ENCODE measurements around the gene NAA25.

The NAA25 gene

DNA sequence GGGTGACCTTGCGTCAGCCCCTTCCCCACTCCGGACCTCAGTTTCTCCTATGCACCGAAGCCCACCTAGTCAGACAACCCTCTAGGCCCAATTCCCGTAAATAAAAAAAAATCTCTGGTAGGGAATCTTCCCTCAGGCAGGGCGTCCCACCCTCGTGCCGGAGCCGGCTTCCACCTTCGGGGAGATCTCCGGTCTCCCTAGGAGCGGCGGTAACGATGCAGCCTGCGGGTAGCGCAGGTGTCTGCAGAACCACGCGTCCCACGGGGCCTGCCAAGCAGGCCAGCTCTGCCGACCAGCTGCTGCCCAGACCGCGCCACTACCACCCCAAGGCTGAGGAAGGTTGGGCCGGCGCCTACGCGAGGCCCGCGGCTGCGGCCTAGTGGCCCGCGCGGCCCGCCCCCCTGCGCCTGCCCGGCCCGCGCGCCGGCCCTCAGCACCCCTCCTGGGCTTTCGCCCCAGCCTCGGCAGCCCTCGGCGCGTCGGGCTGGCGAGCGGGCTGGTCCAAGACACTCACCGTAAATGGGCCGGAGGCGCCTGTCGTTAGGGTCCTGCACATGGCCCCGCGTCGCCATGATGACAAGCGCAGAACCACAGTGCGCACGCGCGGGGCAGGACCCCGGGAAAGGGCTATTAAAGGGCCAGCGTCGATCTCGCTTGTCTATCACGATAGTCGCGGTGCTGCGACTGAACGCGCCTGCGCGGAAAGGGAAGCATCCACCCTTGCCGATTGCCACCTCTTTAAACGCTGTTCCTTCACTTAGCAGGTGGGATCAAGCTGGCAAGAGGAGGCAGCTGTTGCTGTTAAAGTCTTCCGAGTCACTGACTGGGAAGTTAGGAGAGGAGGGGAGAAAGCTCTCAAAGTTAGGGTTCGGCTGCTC is at the start of gene NAA25:
NAA25 (minus strand) TSS at position 582 of the 878 bp plus-strand sequence; CDS start at position 572, 10 bp downstream.
- no peaks in the 10 kb centered on the region for H3K27me3 ChIP-seq (ENCODE audit: control insufficient read depth, insufficient read depth, low read length)
- H3K9ac ChIP-seq (ENCODE audit: low read length), result peak within 1 kb of the TSS; percentile 95
- peaks cover 16% of the 10 kb centered on the region for H3K36me3 ChIP-seq (ENCODE audit: control insufficient read depth, insufficient read depth, low read length)
- H3K4me3 ChIP-seq (ENCODE audit: low read depth, low read length), result peak within 1 kb of the TSS; percentile 79
- peaks cover 45% of the 10 kb centered on the region for H3K4me1 ChIP-seq (ENCODE audit: control insufficient read depth, insufficient read depth, low read length)
- H3K9me3 ChIP-seq (ENCODE audit: control insufficient read depth, insufficient read depth, low read depth, low read length), result no peaks in the 10 kb centered on the region
- H3K27ac ChIP-seq (ENCODE audit: low read depth, low read length), result peak within 1 kb of the TSS; percentile 92

DNA sequence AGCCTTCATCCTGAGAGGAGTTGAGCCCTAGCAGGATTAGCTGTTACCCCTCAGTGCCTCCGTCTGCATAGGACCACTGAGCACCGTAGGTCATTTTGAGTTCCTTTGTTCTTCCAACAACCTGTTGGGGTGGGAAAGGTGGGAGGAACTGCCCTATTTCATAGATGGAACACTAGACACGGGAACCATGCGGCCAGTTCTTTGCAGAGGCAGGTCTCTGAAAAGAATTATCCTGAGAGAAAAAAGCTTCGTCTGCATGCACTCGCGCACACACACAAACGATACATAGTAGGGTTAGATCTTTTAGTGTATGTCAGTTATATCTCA is 45.3 kb upstream of the NAA25 start:
- no peak overlapping the region for H3K9ac ChIP-seq (ENCODE audit: low read length)
- H3K4me1 ChIP-seq (ENCODE audit: control insufficient read depth, insufficient read depth, low read length), result no peaks in the 10 kb centered on the region
- H3K9me3 ChIP-seq (ENCODE audit: control insufficient read depth, insufficient read depth, low read depth, low read length), result peaks cover 11% of the 10 kb centered on the region
- no peak overlapping the region for H3K4me3 ChIP-seq (ENCODE audit: low read depth, low read length)
- no peak overlapping the region for H3K27ac ChIP-seq (ENCODE audit: low read depth, low read length)
- peaks cover 59% of the 10 kb centered on the region for H3K36me3 ChIP-seq (ENCODE audit: control insufficient read depth, insufficient read depth, low read length)
- no peaks in the 10 kb centered on the region for H3K27me3 ChIP-seq (ENCODE audit: control insufficient read depth, insufficient read depth, low read length)

DNA sequence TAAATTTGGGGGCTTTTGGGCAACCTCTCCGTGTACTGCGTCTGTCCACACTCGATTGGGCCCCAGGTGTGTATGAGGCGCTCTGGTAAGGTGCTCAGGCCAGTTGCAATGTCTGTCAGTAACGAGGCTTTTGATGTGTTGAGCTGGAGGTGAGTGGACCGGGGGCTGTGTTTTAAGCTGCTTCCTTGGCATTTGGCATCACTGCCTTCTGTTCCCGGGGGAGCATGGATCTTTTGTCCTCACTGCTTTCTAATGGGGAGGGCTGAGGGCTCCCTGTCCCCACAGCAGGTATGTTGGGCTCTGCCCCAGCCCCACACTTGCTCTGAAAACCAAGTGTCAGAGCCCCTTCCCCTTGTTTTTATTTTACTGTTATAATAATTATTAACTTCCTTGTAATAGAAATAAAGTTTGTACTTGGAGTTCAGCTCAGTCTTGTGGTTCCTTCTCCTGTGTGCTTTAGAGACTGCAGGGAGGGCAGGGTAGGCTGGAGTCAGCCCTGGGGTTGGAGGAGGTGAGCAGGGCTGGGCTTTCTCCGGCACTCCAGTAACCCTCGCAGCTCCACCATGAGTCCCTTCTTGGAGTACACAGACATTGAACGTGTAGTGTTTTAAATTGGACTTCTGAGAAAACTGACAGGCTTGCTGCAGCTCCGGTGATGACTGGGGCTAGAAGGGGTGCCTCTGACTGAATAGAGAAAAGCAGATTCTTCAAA is 44.8 kb upstream of the NAA25 start:
- H3K27me3 ChIP-seq (ENCODE audit: control insufficient read depth, insufficient read depth, low read length), result no peaks in the 10 kb centered on the region
- peaks cover 64% of the 10 kb centered on the region for H3K36me3 ChIP-seq (ENCODE audit: control insufficient read depth, insufficient read depth, low read length)
- H3K4me1 ChIP-seq (ENCODE audit: control insufficient read depth, insufficient read depth, low read length), result no peaks in the 10 kb centered on the region
- H3K4me3 ChIP-seq (ENCODE audit: low read depth, low read length), result no peak overlapping the region
- no peak overlapping the region for H3K9ac ChIP-seq (ENCODE audit: low read length)
- H3K27ac ChIP-seq (ENCODE audit: low read depth, low read length), result no peak overlapping the region
- peaks cover 5% of the 10 kb centered on the region for H3K9me3 ChIP-seq (ENCODE audit: control insufficient read depth, insufficient read depth, low read depth, low read length)

DNA sequence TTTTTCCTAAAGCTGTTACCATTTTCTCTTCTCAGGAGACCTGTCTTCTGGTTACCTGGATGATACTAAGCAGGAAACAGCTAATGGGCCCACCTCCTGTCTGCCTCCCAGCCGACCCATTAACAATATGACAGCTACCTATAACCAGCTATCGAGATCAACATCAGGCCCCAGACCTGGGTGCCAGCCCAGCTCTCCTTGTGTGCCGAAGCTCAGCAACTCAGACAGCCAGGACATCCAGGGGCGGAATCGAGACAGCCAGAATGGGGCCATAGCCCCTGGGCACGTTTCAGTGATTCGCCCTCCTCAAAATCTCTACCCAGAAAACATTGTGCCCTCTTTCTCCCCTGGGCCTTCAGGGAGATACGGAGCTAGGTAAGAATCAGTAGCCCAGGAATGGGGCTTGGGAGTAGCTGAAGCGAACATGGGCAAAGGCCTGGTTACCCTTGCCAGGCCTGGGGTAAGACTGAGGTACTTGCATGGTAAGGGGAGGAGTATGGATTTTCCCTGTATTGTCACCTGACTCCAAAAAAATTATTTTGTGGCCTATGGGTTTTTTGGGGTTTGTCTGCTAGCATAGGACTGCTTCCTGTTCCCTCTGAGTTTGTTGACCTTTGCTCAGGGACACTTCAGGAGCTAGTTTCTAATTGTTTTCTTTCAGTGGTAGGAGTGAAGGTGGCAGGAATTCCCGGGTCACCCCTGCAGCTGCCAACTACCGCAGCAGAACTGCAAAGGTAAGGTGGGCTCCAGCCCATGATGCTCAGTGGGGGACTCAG is 43.4 kb upstream of the NAA25 start:
- peaks cover 68% of the 10 kb centered on the region for H3K36me3 ChIP-seq (ENCODE audit: control insufficient read depth, insufficient read depth, low read length)
- no peak overlapping the region for H3K9ac ChIP-seq (ENCODE audit: low read length)
- no peak overlapping the region for H3K27ac ChIP-seq (ENCODE audit: low read depth, low read length)
- H3K27me3 ChIP-seq (ENCODE audit: control insufficient read depth, insufficient read depth, low read length), result no peaks in the 10 kb centered on the region
- H3K4me1 ChIP-seq (ENCODE audit: control insufficient read depth, insufficient read depth, low read length), result no peaks in the 10 kb centered on the region
- H3K9me3 ChIP-seq (ENCODE audit: control insufficient read depth, insufficient read depth, low read depth, low read length), result no peaks in the 10 kb centered on the region
- H3K4me3 ChIP-seq (ENCODE audit: low read depth, low read length), result no peak overlapping the region

DNA sequence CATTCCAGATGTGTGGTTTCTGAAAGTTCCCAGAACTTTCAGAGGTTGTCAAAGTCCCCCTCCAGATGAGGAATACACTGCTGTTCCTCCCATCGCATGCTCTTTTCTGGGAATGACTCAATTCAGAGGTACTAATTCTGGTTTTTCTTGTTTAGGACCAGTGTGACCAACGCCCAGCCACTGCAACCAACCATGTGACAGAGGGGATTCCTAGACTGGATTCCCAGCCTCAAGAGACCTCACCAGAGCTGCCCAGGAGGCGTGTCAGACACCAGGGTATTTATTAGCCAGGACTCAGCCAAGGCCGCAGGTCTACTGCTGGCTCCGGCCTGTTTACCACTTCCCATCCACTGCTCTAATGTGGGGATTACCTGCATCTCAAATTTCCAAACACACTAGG is 41.0 kb upstream of the NAA25 start:
- Histone ChIP-seq H3K9me3 (ENCODE audit: control insufficient read depth, insufficient read depth, low read depth, low read length) (no peaks in the 10 kb centered on the region), H3K36me3 (ENCODE audit: control insufficient read depth, insufficient read depth, low read length) (peaks cover 88% of the 10 kb centered on the region), H3K4me3 (ENCODE audit: low read depth, low read length) (no peak overlapping the region), H3K4me1 (ENCODE audit: control insufficient read depth, insufficient read depth, low read length) (no peaks in the 10 kb centered on the region), H3K27me3 (ENCODE audit: control insufficient read depth, insufficient read depth, low read length) (no peaks in the 10 kb centered on the region), H3K27ac (ENCODE audit: low read depth, low read length) (no peak overlapping the region), H3K9ac (ENCODE audit: low read length) (no peak overlapping the region)

DNA sequence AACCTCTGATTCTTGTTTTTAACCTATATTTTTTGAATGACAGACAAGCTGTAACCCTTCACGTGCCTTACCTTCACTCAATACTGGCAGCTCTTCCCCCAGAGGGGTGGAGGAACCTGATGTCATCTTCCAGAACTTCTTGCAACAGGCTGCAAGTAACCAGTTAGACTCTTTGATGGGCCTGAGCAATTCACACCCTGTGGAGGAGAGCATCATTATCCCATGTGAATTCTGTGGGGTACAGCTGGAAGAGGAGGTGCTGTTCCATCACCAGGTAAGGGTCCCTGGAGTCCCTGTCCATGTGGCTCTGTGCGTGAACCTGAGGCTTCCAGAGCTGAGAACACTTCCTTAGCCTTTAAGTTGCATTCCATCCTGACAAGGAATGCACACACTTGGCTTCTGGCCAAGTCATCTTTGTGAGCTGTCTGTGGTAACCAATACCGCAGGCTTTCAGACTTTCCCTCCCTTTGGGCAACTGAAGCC is 39.5 kb upstream of the NAA25 start:
- no peak overlapping the region for H3K4me3 ChIP-seq (ENCODE audit: low read depth, low read length)
- H3K27me3 ChIP-seq (ENCODE audit: control insufficient read depth, insufficient read depth, low read length), result no peaks in the 10 kb centered on the region
- peaks cover 77% of the 10 kb centered on the region for H3K36me3 ChIP-seq (ENCODE audit: control insufficient read depth, insufficient read depth, low read length)
- H3K9me3 ChIP-seq (ENCODE audit: control insufficient read depth, insufficient read depth, low read depth, low read length), result no peaks in the 10 kb centered on the region
- no peak overlapping the region for H3K9ac ChIP-seq (ENCODE audit: low read length)
- no peaks in the 10 kb centered on the region for H3K4me1 ChIP-seq (ENCODE audit: control insufficient read depth, insufficient read depth, low read length)
- no peak overlapping the region for H3K27ac ChIP-seq (ENCODE audit: low read depth, low read length)

DNA sequence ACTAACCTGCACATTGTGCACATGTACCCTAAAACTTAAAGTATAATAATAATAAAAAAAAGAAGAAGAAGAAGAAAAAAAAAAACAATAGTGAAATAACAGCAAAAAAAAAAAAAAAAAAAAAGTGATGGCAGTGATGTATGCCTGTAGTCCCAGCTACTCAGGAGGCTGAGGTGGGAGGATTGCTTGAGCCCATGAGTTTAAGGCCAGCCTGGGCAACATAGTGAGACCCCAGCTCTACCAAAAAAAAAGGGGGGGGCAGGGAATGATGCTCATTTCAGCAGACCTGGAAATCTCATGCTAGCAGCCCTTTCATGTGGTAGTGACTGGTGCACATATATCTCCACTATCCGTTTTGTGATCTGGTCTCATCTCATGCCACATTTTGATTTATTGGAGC is 37.5 kb upstream of the NAA25 start:
- Histone ChIP-seq H3K4me3 (ENCODE audit: low read depth, low read length) (no peak overlapping the region), H3K27me3 (ENCODE audit: control insufficient read depth, insufficient read depth, low read length) (no peaks in the 10 kb centered on the region), H3K4me1 (ENCODE audit: control insufficient read depth, insufficient read depth, low read length) (no peaks in the 10 kb centered on the region), H3K36me3 (ENCODE audit: control insufficient read depth, insufficient read depth, low read length) (peaks cover 73% of the 10 kb centered on the region), H3K9me3 (ENCODE audit: control insufficient read depth, insufficient read depth, low read depth, low read length) (no peaks in the 10 kb centered on the region), H3K27ac (ENCODE audit: low read depth, low read length) (no peak overlapping the region), H3K9ac (ENCODE audit: low read length) (no peak overlapping the region)

DNA sequence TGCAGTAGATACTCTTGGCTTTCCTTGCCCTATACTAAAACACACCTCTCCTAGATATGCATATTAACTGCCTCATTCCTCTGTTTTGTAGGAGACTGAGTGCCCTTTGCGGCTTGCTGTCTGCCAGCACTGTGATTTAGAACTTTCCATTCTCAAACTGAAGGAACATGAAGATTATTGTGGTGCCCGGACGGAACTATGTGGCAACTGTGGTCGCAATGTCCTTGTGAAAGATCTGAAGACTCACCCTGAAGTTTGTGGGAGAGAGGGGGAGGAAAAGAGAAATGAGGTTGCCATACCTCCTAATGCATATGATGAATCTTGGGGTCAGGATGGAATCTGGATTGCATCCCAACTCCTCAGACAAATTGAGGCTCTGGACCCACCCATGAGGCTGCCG is 32.1 kb upstream of the NAA25 start:
- Histone ChIP-seq H3K9ac (ENCODE audit: low read length) (no peak overlapping the region), H3K4me3 (ENCODE audit: low read depth, low read length) (no peak overlapping the region), H3K9me3 (ENCODE audit: control insufficient read depth, insufficient read depth, low read depth, low read length) (no peaks in the 10 kb centered on the region), H3K27ac (ENCODE audit: low read depth, low read length) (no peak overlapping the region), H3K4me1 (ENCODE audit: control insufficient read depth, insufficient read depth, low read length) (no peaks in the 10 kb centered on the region), H3K27me3 (ENCODE audit: control insufficient read depth, insufficient read depth, low read length) (no peaks in the 10 kb centered on the region), H3K36me3 (ENCODE audit: control insufficient read depth, insufficient read depth, low read length) (peaks cover 67% of the 10 kb centered on the region)

DNA sequence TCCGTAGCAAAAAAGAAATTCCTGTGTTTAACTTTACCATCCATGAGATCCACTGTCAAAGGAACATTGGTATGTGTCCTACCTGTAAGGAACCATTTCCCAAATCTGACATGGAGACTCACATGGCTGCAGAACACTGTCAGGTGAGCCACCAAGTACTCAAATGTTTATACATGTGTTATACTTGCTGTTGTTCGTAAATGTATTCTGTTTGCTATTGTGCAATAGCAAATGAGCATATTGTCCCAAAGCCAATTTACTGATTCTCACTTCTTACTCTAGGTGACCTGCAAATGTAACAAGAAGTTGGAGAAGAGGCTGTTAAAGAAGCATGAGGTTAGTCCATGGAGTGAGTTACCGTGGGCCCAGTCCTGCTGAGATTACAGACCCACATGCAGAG is 26.1 kb upstream of the NAA25 start:
- H3K4me1 ChIP-seq (ENCODE audit: control insufficient read depth, insufficient read depth, low read length), result no peaks in the 10 kb centered on the region
- no peaks in the 10 kb centered on the region for H3K9me3 ChIP-seq (ENCODE audit: control insufficient read depth, insufficient read depth, low read depth, low read length)
- no peaks in the 10 kb centered on the region for H3K27me3 ChIP-seq (ENCODE audit: control insufficient read depth, insufficient read depth, low read length)
- no peak overlapping the region for H3K9ac ChIP-seq (ENCODE audit: low read length)
- peaks cover 43% of the 10 kb centered on the region for H3K36me3 ChIP-seq (ENCODE audit: control insufficient read depth, insufficient read depth, low read length)
- H3K4me3 ChIP-seq (ENCODE audit: low read depth, low read length), result no peak overlapping the region
- no peak overlapping the region for H3K27ac ChIP-seq (ENCODE audit: low read depth, low read length)

DNA sequence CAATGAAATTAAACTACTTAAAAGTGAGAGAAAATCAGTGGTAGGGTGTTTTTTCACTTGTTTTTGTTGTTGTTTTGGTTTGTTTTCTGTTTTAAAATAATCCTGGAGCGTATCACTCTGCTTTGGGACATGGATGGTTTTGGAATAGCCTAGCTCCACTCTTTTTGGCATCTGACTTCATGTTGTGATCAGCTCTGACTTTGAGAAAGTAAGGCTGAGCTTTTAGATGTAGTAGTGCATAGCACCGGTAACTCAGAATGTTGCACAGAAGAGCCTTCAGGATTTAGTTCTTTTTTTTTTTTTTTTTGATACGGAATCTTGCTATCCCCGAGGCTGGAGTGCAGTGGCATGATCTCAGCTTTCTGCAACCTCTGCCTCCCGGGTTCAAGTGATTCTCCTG is 24.8 kb upstream of the NAA25 start:
- Histone ChIP-seq H3K4me3 (ENCODE audit: low read depth, low read length) (no peak overlapping the region), H3K4me1 (ENCODE audit: control insufficient read depth, insufficient read depth, low read length) (no peaks in the 10 kb centered on the region), H3K27ac (ENCODE audit: low read depth, low read length) (no peak overlapping the region), H3K9me3 (ENCODE audit: control insufficient read depth, insufficient read depth, low read depth, low read length) (no peaks in the 10 kb centered on the region), H3K9ac (ENCODE audit: low read length) (no peak overlapping the region), H3K36me3 (ENCODE audit: control insufficient read depth, insufficient read depth, low read length) (peaks cover 34% of the 10 kb centered on the region), H3K27me3 (ENCODE audit: control insufficient read depth, insufficient read depth, low read length) (no peaks in the 10 kb centered on the region)

DNA sequence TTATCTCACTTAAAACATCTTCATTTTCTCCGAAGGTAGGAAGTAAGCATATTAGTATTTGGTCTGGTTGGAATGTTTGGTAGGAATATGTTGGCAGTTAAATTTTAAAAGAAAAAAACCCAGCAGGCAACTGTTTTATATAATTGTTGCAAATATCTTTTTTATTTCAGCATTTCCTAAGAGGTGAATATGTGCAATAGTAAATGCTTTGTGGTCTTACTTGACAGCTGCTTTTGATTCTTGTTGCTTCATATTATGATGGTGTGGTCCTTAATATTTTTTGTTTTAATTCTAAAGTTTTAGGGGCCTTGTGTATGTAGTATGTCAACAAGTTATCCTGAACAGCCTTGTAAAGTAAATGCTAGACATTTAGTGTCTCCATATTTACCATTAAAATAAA is 23.1 kb upstream of the NAA25 start:
- Histone ChIP-seq H3K36me3 (ENCODE audit: control insufficient read depth, insufficient read depth, low read length) (peaks cover 23% of the 10 kb centered on the region), H3K4me3 (ENCODE audit: low read depth, low read length) (no peak overlapping the region), H3K27ac (ENCODE audit: low read depth, low read length) (no peak overlapping the region), H3K4me1 (ENCODE audit: control insufficient read depth, insufficient read depth, low read length) (no peaks in the 10 kb centered on the region), H3K27me3 (ENCODE audit: control insufficient read depth, insufficient read depth, low read length) (no peaks in the 10 kb centered on the region), H3K9ac (ENCODE audit: low read length) (no peak overlapping the region), H3K9me3 (ENCODE audit: control insufficient read depth, insufficient read depth, low read depth, low read length) (no peaks in the 10 kb centered on the region)

Data from HUES6 (cell line).